ENCODE data around the gene MBL2.

GRCh38 chr10:52739380-52740154, 33.0 kb downstream of the MBL2 start:
- TF ChIP-seq CTCF (IDR thresholded peaks at IDR 0.05; ENCODE audit: insufficient read depth, low read length) = no peak
- TF ChIP-seq REST (IDR thresholded peaks at IDR 0.05; ENCODE audit: insufficient replicate concordance, low read depth) = no peak
- no peak for TF ChIP-seq POLR2AphosphoS5 (IDR thresholded peaks at IDR 0.05; ENCODE audit: low read depth)
